GM06990 (cell line): ENCODE measurements around the gene YIPF2.

Source experiments
- DNase-seq: peaks from one replicate; pipeline ENCODE4 v3.0.0-alpha.2; 2011; ENCODE audit not compliant: insufficient read length; ENCODE audit errors: extremely low read depth
- H3K27me3 ChIP-seq: replicated peaks from 2 replicates; pipeline ENCODE4 v1.6.0; 2011; ENCODE audit warnings: low read length; ENCODE audit not compliant: control insufficient read depth, insufficient read depth
- H3K36me3 ChIP-seq: 2 replicates; pipeline ENCODE4 v1.5.1; 2011; ENCODE audit warnings: low read length; ENCODE audit not compliant: control insufficient read depth, insufficient read depth
- H3K4me3 ChIP-seq: replicated peaks from 2 replicates; pipeline ENCODE4 v1.5.1; 2011; ENCODE audit warnings: low read depth, mild to moderate bottlenecking, control low read depth, low read length
- CTCF ChIP-seq: IDR thresholded peaks from 2 replicates; pipeline ENCODE4 v1.5.1; 2011; ENCODE audit warnings: low read length, control low read depth, mild to moderate bottlenecking, inconsistent platforms; ENCODE audit not compliant: insufficient read depth, poor library complexity, severe bottlenecking

YIPF2 gene

DNA sequence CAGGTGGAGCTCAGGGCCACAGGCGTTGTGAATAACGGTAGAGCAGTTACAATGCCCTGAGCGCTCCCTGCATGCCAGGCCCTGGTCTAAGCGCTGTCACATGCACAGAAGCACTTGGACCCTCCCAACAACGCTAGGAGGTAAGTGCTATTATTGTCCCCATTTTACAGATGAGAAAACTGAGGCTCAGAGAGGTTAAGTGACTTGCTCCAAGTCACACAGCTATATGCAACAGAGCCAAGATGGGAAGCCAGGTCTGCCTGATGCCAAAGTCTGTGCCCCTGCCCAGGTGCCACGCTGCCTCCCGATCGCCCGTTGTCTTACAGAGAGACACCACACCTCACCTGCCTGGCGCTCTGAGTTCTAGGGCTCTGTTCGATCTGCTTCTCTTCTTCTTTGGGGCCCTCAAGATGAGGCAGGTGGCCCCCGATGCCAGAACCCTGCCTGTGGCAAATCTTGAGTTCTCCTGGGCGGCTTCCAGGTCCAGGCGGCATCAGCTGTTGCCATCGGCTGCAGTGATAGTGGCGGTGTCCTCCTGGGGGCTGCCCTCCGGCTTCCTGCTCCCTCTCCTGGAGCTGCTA lies 20.0 kb downstream of the YIPF2 start:
- no peak for TF ChIP-seq CTCF
- peaks cover 32% of the 10 kb centered on the region for H3K36me3 ChIP-seq
- no peak overlapping the region for H3K4me3 ChIP-seq
- DNase-seq: no peak
- H3K27me3 ChIP-seq: no peaks in the 10 kb centered on the region

DNA sequence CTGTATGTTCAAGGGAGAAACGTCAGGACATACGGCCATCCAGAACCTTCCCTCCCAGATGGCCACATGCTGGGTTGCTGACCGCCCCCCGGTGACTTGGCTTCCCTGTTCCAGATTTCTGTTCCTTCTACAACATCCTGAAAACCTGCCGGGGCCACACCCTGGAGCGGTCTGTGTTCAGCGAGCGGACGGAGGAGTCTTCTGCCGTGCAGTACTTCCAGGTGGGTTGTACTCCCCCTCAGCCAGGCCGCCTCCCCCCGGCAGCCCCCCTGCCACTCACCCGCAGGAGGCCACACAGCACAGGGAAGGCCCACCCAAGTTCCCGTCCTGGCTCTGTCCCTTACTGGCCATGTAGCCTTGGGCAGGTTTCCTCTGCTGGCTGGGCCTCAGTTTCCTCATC lies 20.5 kb downstream of the YIPF2 start:
- Histone ChIP-seq H3K36me3 (peaks cover 31% of the 10 kb centered on the region), H3K27me3 (no peaks in the 10 kb centered on the region), H3K4me3 (no peak overlapping the region)
- TF ChIP-seq CTCF: no peak
- no peak for DNase-seq

GRCh38 chr19:10899151-10899653 lies 29.2 kb downstream of the YIPF2 start:
- H3K4me3 ChIP-seq: no peak overlapping the region
- DNase-seq: no peak
- TF ChIP-seq CTCF: no peak
- no peaks in the 10 kb centered on the region for H3K27me3 ChIP-seq
- H3K36me3 ChIP-seq: peaks cover 1% of the 10 kb centered on the region; the same call in 1 of the 2 replicates

GRCh38 chr19:10898633-10899032 lies 29.8 kb downstream of the YIPF2 start:
- no peak for TF ChIP-seq CTCF
- Histone ChIP-seq H3K36me3 (peaks cover 1% of the 10 kb centered on the region; the same call in 1 of the 2 replicates), H3K27me3 (no peaks in the 10 kb centered on the region), H3K4me3 (no peak overlapping the region)
- DNase-seq: no peak

DNA sequence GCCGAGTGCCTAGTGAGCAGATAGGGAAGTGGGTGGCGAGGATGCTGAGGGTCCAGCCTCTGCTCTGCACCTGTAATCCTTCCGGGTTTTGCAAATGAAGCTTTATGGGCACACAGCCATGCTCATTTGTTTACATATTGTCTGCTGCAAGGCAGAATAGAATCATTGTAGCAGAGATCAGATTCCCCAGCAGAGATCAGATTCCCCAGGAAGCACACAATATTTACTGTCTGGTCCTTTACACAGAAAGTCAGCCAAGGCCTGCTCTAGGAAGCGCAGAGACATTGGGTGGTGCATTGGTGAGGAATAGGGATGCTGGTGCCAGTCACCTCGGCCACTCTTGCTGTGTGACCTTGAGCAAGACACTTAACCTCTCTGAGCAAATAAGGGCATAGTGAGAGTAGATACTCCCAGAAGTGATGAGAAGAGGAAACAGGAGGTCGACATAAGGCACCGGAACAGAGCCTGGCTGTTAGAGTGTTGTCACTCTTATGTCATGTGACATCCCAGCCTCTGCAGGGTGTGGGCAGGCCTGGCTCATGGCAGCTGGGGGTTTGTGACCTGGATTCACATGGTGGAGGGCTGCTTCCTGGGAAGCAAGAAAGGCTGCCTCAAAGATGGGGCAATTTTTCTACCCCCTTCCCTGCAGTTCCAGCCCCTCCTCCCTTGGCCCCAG lies 31.4 kb downstream of the YIPF2 start:
- no peak overlapping the region for H3K4me3 ChIP-seq
- H3K27me3 ChIP-seq: no peaks in the 10 kb centered on the region
- peaks cover 1% of the 10 kb centered on the region for H3K36me3 ChIP-seq
- DNase-seq: no peak
- no peak for TF ChIP-seq CTCF
